Heart left ventricle (tissue), 13 donors: ENCODE measurements around the gene DISP2.

ENCODE experiments used
- POLR2A ChIP-seq, 2 donors: fragments of 450-650 bp; IDR thresholded peaks; one replicate each; pipeline ENCODE4 v1.6.1; 2017; ENCODE audit warnings: antibody characterized with exemption in 2 of 2, mild to moderate bottlenecking in 2 of 2, moderate library complexity in 2 of 2
- TF ChIP-seq, protein P1 (sequence below), 12 donors: fragments of 200-600 bp; sonication (generic) in 4 of 12; IDR thresholded peaks; one replicate each; pipeline versions ENCODE4 v1.5.0 to v1.8.0; 2018 to 2022; ENCODE audit warnings: antibody characterized with exemption in 12 of 12, mild to moderate bottlenecking in 5 of 12
- donor health status: ischemic (EF 13 %, LVEDD 7.1; RV severe dilation, severe dysfunction).
- donor health status: DM: no; HTN: yes; CAD: no.
- donor health status: DM: no; HTN: no; CAD: no.
- donor health status: ischemic (EF 25% LVEDD 6.9; RV normal size, moderate dysfunction).
- donor health status: ischemic (EF 25% LVEDD 5.7; RV mildly dilated, moderate dysfunction).
- donor health status: ischemic (EF 35%, LVEDD 5.7; RV mildly dilated, moderate dysfunction).
- donor health status: nonischemic (EF 11% LVEDD 7.7; RV severe dilation, severe dysfunction).
- donor health status: DM: yes; HTN: yes; CAD: no.
- donor health status: PGD.
- donor health status: ischemic (EF 29% LVEDD 5.4; RV normal size, mild dysfunction).
- donor health status: nonischemic (EF 23%, LVEDD 6.1; RV moderate dilation, normal function).

- no peak for TF ChIP-seq POLR2A (IDR thresholded peaks at IDR 0.05)
- TF ChIP-seq, protein P1, sequence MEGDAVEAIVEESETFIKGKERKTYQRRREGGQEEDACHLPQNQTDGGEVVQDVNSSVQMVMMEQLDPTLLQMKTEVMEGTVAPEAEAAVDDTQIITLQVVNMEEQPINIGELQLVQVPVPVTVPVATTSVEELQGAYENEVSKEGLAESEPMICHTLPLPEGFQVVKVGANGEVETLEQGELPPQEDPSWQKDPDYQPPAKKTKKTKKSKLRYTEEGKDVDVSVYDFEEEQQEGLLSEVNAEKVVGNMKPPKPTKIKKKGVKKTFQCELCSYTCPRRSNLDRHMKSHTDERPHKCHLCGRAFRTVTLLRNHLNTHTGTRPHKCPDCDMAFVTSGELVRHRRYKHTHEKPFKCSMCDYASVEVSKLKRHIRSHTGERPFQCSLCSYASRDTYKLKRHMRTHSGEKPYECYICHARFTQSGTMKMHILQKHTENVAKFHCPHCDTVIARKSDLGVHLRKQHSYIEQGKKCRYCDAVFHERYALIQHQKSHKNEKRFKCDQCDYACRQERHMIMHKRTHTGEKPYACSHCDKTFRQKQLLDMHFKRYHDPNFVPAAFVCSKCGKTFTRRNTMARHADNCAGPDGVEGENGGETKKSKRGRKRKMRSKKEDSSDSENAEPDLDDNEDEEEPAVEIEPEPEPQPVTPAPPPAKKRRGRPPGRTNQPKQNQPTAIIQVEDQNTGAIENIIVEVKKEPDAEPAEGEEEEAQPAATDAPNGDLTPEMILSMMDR (IDR thresholded peaks at IDR 0.05), result no peak
These were observed 21.4 kb downstream of the DISP2 start for GRCh38 chr15:40379374-40379773.
